SKM-1 (cell line): ENCODE results near the gene DHRS13.

Source experiments
- DNase-seq: peaks from one replicate; lab custom pipeline; 2025; ENCODE audit not compliant: unreplicated experiment; lab: John Stamatoyannopoulos, UW

Gene DHRS13

GRCh38 chr17:28902819-28903545, at the start of gene DHRS13:
TSS of gene DHRS13 (minus strand) at chr17:28903079. CDS start at chr17:28902944, 135 bp downstream.
- DNase-seq = peak; percentile 83

- DNase-seq = peak; percentile 99
These were observed 49.4 kb upstream of the DHRS13 start for GRCh38 chr17:28951991-28952975.

GRCh38 chr17:28951428-28951990, 48.6 kb upstream of the DHRS13 start, which contains the start of gene PHF12:
TSS of gene PHF12 (minus strand) at chr17:28951518. CDS start at chr17:28950960, 558 bp downstream.
- peak; percentile 99 for DNase-seq

GRCh38 chr17:28950752-28951427, 48.0 kb upstream of the DHRS13 start:
- DNase-seq = no peak

GRCh38 chr17:28950017-28950751, 47.3 kb upstream of the DHRS13 start:
- peak; percentile 26 for DNase-seq

- DNase-seq = peak; percentile 33
These were observed 46.5 kb upstream of the DHRS13 start for GRCh38 chr17:28949185-28950016.

- no peak for DNase-seq
These were observed 46.0 kb upstream of the DHRS13 start for GRCh38 chr17:28948873-28949184.

GRCh38 chr17:28948342-28948741, 45.5 kb upstream of the DHRS13 start:
- no peak for DNase-seq

GRCh38 chr17:28947639-28948038, 44.8 kb upstream of the DHRS13 start:
- no peak for DNase-seq

GRCh38 chr17:28946239-28946638, 43.4 kb upstream of the DHRS13 start:
- DNase-seq = no peak

GRCh38 chr17:28944862-28945741, 42.2 kb upstream of the DHRS13 start:
- no peak for DNase-seq

- no peak for DNase-seq
These were observed 41.5 kb upstream of the DHRS13 start for GRCh38 chr17:28944343-28944742.

GRCh38 chr17:28942925-28943324, 40.0 kb upstream of the DHRS13 start:
- DNase-seq = no peak

- no peak for DNase-seq
These were observed 38.4 kb upstream of the DHRS13 start for GRCh38 chr17:28941251-28941650.

- no peak for DNase-seq
These were observed 37.8 kb upstream of the DHRS13 start for GRCh38 chr17:28940675-28941074.

GRCh38 chr17:28940142-28940541, 37.3 kb upstream of the DHRS13 start:
- DNase-seq = no peak

- DNase-seq = no peak
These were observed 35.7 kb upstream of the DHRS13 start for GRCh38 chr17:28938552-28938951.

GRCh38 chr17:28937044-28937729, 34.3 kb upstream of the DHRS13 start:
- DNase-seq = peak; percentile 57
